ENCODE data around the gene SH2B3.
"Not testable (repeated sequence)": the region's sequence is repeated elsewhere in the genome, so short reads cannot be mapped to it uniquely, and the experiment has no call there.

SH2B3 gene

GRCh38 chr12:111396726-111397445 lies 8.8 kb upstream of the SH2B3 start:
- TF ChIP-seq CTCF (IDR thresholded peaks at IDR 0.05; ENCODE audit: control insufficient read depth, insufficient read depth, low read depth, low read length, missing control alignments): peak; percentile 100
- peak; percentile 48 for DNase-seq (ENCODE audit: low read depth)
- H3K4me3 ChIP-seq (ENCODE audit: control insufficient read depth, low read depth, low read length): peak overlapping the region; percentile 1; the same call in 1 of the 2 replicates

- TF ChIP-seq CTCF (IDR thresholded peaks at IDR 0.05; ENCODE audit: control insufficient read depth, insufficient read depth, low read depth, low read length, missing control alignments): no peak
- no peak overlapping the region for H3K4me3 ChIP-seq (ENCODE audit: control insufficient read depth, low read depth, low read length)
- no peak for DNase-seq (ENCODE audit: low read depth)
Observed at GRCh38 chr12:111398530-111398929, 7.2 kb upstream of the SH2B3 start.

- H3K4me3 ChIP-seq (ENCODE audit: control insufficient read depth, low read depth, low read length); DNase-seq (ENCODE audit: low read depth): not testable (repeated sequence)
Observed at GRCh38 chr12:111399741-111400404, 5.8 kb upstream of the SH2B3 start.

DNA sequence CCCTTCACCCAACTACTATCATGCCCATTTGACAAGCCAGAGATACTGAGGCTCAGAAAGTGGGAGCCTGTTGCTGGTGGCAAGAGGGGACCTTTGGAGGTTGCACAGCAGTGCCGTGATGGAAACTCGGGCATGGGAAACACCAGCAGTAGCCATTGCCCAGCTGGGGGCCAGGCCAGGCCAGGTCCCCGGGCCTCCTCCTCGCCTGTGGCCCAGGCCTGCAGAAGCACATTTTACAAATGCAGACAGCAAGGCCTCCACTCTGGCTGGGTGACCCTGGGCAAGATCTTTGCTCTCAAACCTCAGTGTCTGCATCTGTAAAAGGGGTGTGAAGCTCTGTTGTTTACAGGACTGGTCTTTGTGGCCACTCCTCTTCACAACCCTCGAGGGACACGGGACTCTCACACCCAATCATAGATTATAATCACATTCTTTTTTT lies 4.5 kb upstream of the SH2B3 start:
- no peak for DNase-seq (ENCODE audit: low read depth)
- no peak for TF ChIP-seq CTCF (IDR thresholded peaks at IDR 0.05; ENCODE audit: control insufficient read depth, insufficient read depth, low read depth, low read length, missing control alignments)
- no peak overlapping the region for H3K4me3 ChIP-seq (ENCODE audit: control insufficient read depth, low read depth, low read length)

DNA sequence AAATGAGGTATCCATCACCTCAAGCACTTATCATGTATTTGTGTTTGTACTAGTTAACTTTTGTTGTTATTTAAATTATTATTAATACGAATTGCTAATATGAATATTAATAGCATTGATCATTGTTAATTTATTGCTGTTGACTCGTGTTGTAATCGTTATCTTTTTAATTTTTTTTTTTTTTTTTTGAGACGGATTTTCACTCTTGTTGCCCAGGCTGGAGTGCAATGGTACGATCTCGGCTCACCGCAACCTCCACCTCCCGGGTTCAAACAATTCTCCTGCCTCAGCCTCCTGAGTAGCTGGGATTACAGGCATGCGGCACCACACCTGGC lies 3.3 kb upstream of the SH2B3 start:
- DNase-seq (ENCODE audit: low read depth); H3K4me3 ChIP-seq (ENCODE audit: control insufficient read depth, low read depth, low read length): not testable (repeated sequence)

GRCh38 chr12:111404362-111405148 lies 1.2 kb upstream of the SH2B3 start:
- no peak for TF ChIP-seq CTCF (IDR thresholded peaks at IDR 0.05; ENCODE audit: control insufficient read depth, insufficient read depth, low read depth, low read length, missing control alignments)
- DNase-seq (ENCODE audit: low read depth): no peak
- H3K4me3 ChIP-seq (ENCODE audit: control insufficient read depth, low read depth, low read length): peak overlapping the region; percentile 66

DNA sequence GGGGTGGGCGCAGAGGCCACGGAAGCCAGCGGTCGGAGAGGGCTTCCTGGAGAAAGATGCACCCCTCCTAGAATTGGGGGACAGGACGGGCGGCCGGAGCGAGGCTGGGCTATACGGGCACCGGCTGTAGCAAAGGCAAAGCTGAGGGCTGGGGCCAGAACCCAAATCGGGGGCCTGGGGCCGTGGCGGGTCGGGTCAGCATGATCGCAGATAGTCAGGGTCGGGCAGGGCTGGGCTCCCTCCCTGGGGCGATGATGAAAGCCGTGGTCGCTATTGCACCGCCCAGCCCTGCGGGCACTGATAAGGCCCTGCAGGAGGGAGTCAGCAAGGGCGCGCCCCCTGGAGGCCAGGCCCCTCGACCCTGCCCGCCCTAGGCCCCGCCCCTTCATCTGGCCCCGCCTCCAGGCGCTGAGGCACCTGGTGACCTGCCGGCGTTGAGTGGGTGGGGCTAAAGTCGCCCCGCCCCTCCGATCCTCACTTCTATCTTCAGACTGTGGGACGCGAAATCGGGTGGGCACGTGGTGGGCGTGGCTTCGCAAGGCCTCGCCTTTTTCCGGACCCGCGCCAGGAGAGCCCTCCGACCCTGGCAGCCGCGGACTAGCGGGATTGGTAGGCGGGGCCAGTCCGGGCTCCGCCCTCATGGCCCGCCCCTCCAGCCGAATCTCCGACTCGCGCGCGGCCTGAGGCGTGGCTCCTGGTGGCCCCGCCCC lies 419 bp upstream of the SH2B3 start:
- DNase-seq (ENCODE audit: low read depth): no peak
- peak; percentile 21 for TF ChIP-seq CTCF (IDR thresholded peaks at IDR 0.05; ENCODE audit: control insufficient read depth, insufficient read depth, low read depth, low read length, missing control alignments)
- H3K4me3 ChIP-seq (ENCODE audit: control insufficient read depth, low read depth, low read length): peak overlapping the region; percentile 66

All from AG09309 (cell line).